ENCODE results near the gene RANBP9. TPM values are rescaled to one million over a fixed set of nuclear protein-coding genes. Genes with fewer than 3 reads are reported as not detected.

The RANBP9 gene
- total RNA-seq, 2 experiments from 2014 or later = 54.9 to 56.5 TPM

DNA sequence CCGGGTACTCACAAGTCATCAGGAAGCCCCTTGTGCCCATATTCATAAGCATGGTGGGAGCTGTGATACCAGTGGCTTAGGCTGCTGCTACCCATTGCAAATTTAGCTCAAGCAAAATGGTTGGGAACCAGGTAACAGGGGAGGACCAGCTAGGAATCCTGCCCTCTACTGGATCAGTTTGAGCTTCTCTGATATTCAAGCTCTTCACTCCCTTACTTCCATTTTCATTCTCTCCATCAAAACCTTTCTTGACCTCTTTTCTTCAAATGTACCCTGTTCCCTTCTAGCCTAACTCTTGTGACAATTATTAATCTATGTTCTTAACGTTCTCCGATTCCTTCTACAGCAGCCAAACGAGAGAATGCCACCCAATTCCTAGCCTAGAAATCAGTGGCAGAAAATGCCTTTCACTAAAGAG, 86.8 kb downstream of the RANBP9 start:
- Mint-ChIP-seq H3K27ac (peak overlapping the region; percentile 26), H3K27me3 (no peaks in the 10 kb centered on the region), H3K4me3 (no peak overlapping the region), H3K36me3 (peaks cover 41% of the 10 kb centered on the region), H3K4me1 (peaks cover 18% of the 10 kb centered on the region), H3K9me3 (no peaks in the 10 kb centered on the region)
- DNase-seq = peak; percentile 11

DNA sequence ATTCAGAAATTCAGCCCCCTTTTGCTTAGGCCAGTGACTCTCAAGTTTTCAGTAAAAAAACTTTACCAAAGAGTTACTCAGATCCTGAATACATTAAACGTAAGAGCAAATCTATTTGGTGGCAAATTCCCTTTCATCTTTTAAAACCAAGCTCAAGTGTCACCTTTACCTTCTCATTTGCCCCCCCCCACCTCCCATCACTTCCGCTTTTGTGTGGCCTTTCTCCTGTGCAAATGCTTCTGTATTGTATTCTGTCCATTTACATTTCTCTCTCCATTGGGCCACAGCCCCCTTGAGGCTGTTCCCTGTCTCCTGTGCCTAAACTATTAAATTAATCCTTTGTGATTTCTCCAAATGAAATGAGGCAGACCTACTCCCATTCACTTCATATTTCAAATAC, 94.6 kb downstream of the RANBP9 start:
- Mint-ChIP-seq H3K4me1 (peaks cover 35% of the 10 kb centered on the region), H3K36me3 (peaks cover 33% of the 10 kb centered on the region), H3K4me3 (peak overlapping the region; percentile 99), H3K27me3 (peaks cover 4% of the 10 kb centered on the region), H3K9me3 (no peaks in the 10 kb centered on the region), H3K27ac (peak overlapping the region; percentile 89)
- DNase-seq = no peak

DNA sequence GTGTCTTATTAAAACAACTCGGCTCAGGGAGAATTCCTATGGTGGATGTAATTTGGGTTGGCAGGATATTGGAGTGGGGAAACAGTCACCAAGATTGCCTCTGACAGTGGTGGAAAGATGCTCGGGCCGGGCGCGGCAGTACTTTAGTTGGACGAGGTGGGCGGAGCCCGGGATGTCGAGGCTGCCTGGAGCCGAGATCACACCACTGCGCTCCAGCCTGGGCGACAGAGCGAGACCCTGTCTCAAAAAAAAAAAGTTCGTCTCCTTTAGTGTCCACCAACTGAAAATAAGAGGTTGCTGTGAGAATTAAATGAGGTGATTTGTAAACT, 95.9 kb downstream of the RANBP9 start:
- Mint-ChIP-seq H3K27ac (peak overlapping the region; percentile 89), H3K4me3 (peak overlapping the region; percentile 99), H3K4me1 (peaks cover 44% of the 10 kb centered on the region), H3K36me3 (peaks cover 35% of the 10 kb centered on the region), H3K27me3 (peaks cover 4% of the 10 kb centered on the region), H3K9me3 (no peaks in the 10 kb centered on the region)
- DNase-seq = peak; percentile 55

DNA sequence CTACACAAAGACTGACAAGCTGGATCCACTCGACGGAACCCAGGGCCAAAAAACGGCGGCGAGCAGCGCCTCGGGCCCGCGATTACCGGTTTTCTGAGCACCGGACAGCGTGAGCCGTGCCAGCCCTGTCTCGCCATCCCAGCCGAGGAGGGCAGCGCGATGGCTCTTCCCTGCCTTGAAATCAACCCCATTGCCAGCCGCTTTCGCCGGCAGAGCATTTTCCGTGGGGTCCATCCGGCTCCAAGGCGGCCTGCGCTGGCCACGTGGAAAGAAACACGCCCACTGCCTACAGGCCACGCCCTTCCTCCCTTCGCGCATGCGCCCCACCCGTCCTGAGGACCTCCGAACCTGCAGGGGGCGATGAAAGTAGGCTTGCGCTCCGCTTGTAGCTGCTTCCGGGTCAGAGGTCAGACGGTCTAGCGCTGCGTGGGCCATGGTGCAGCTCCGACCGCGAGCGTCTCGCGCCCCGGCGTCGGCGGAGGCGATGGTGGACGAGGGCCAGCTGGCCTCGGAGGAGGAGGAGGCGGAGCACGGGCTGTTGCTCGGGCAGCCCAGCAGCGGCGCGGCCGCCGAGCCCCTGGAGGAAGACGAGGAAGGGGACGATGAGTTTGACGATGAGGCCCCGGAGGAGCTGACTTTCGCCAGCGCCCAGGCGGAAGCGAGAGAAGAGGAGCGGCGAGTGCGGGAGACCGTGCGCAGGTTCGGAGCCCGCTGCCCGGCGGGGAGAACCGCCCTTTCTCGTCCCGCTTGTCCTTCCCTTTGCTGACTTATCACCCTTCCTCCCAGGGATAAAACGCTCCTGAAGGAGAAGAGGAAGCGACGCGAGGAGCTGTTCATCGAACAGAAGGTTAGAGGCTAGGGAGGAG, 96.5 kb downstream of the RANBP9 start, which contains the start of gene NOL7:
Gene NOL7 (plus strand): TSS at position 410 of the 866 bp plus-strand sequence. CDS start 24 bp downstream, at position 434.
- H3K4me3 Mint-ChIP-seq = peak within 1 kb of the TSS; percentile 99
- peaks cover 45% of the 10 kb centered on the region for H3K4me1 Mint-ChIP-seq

DNA sequence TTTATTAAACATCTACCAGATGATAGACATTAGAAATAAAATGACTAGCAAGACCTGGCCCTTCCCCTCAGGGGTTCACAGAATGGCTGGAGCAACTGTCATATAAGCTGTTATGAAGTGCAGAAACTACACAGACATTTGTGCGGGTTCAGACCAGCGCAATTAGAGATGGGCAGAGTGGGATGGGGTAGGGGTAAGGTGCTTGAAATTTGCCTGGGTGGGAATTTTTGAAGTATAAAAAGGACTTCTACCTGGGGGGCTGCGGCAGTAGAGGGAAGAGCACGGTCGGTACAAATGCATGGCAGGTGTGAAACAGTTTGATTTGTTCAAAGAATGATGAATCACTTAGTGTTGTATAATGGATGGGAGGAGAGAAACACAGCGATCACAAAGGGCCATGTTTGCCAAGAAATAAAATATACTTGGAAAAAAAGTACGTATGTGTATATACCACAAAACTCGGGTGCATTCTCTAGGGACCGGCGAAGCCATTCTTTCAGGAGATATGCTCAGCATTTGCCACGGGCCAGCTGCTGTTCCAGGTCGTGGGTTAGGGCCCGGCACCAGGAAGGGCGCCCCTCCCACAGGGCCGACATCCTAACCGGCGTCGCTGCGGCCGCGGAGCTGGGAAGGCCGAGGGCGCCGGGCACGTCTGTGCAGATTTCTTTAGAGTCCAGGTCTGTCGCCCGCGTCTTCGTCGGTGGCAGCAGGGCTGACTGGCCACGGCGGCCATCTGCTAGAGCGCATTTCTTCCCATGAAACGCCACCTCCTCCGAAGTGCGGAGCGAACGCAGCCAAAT, 97.3 kb downstream of the RANBP9 start:
- peak; percentile 44 for DNase-seq
- H3K36me3 Mint-ChIP-seq = peaks cover 30% of the 10 kb centered on the region
- peaks cover 4% of the 10 kb centered on the region for H3K27me3 Mint-ChIP-seq
- no peaks in the 10 kb centered on the region for H3K9me3 Mint-ChIP-seq
- H3K4me3 Mint-ChIP-seq = peak overlapping the region; percentile 99
- H3K4me1 Mint-ChIP-seq = peaks cover 43% of the 10 kb centered on the region
- H3K27ac Mint-ChIP-seq = peak overlapping the region; percentile 89

More for the DNA sequence above, 96.5 kb downstream of the RANBP9 start, which contains the start of gene NOL7:
- Mint-ChIP-seq H3K27me3 (peaks cover 4% of the 10 kb centered on the region), H3K9me3 (no peaks in the 10 kb centered on the region), H3K27ac (peak within 1 kb of the TSS; percentile 89), H3K36me3 (peaks cover 35% of the 10 kb centered on the region)
- peak; percentile 97 for DNase-seq

DNA sequence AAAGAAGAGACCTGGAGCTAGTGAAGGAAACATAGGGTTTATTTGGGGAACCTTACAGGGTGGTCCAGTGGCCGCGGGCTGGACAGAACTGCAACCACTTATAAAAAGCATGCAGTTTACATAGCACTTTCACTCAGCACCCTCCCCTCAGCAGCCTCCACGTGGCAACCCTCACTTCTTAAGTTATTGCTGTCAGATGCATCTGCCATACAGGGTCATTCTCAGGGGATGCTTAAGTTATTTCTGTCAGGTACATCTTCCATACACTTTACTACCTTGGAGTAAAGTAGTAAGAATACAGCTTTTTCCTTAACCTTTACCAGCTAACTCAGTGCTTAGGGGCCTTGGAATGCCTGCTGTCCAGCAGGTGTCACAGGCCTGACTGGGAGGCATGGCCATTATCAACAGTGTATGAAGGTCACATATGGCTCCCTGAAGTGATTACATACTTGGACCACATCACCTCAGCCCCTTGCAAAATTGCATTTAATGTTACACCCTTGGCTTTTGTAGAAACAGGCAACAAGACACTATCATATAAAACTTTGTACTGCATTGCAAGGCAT, 98.5 kb downstream of the RANBP9 start:
- H3K9me3 Mint-ChIP-seq = no peaks in the 10 kb centered on the region
- H3K27ac Mint-ChIP-seq = peak overlapping the region; percentile 34
- H3K36me3 Mint-ChIP-seq = peaks cover 22% of the 10 kb centered on the region
- H3K4me3 Mint-ChIP-seq = peak overlapping the region; percentile 99
- peaks cover 4% of the 10 kb centered on the region for H3K27me3 Mint-ChIP-seq
- H3K4me1 Mint-ChIP-seq = peaks cover 39% of the 10 kb centered on the region
- no peak for DNase-seq

DNA sequence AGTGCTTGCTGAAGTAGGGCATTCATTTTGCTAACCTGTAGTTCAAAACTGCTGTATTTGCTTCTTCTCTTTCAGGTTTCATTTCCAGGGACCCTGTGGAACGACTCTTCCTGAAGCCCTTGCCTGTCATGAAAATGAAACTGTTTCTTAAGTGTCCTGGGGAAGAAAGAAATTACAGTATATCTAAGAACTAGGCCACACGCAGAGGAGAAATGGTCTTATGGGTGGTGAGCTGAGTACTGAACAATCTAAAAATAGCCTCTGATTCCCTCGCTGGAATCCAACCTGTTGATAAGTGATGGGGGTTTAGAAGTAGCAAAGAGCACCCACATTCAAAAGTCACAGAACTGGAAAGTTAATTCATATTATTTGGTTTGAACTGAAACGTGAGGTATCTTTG, 99.9 kb downstream of the RANBP9 start:
- H3K36me3 Mint-ChIP-seq = peaks cover 16% of the 10 kb centered on the region
- H3K4me3 Mint-ChIP-seq = no peak overlapping the region

DNA sequence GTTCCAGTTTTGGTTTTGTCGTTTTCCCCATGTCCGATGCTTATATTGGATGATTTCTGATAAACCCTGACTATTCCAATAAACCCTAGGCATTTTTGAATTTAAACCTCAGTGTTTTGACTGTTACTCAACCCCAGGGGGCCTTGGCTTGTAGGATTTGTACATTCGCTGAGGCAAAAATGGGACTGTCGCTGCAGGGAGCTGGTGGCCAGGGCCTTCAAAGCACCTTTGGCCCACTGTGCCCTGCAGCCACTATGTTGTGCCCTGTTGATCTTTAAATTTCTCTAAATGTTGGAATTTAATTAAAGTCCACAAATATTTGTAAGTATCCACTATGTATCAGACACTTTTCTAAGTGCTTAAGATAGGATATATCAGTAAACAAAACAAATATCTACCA, 106.0 kb downstream of the RANBP9 start:
- H3K27ac Mint-ChIP-seq = no peak overlapping the region
- peaks cover 18% of the 10 kb centered on the region for H3K36me3 Mint-ChIP-seq
- no peaks in the 10 kb centered on the region for H3K27me3 Mint-ChIP-seq
- H3K9me3 Mint-ChIP-seq = no peaks in the 10 kb centered on the region
- no peak overlapping the region for H3K4me3 Mint-ChIP-seq
- DNase-seq = no peak
- no peaks in the 10 kb centered on the region for H3K4me1 Mint-ChIP-seq

More for the DNA sequence above, 99.9 kb downstream of the RANBP9 start:
- Mint-ChIP-seq H3K27ac (peak overlapping the region; percentile 73), H3K9me3 (no peaks in the 10 kb centered on the region), H3K4me1 (peaks cover 30% of the 10 kb centered on the region), H3K27me3 (peaks cover 4% of the 10 kb centered on the region)
- DNase-seq = no peak

DNA sequence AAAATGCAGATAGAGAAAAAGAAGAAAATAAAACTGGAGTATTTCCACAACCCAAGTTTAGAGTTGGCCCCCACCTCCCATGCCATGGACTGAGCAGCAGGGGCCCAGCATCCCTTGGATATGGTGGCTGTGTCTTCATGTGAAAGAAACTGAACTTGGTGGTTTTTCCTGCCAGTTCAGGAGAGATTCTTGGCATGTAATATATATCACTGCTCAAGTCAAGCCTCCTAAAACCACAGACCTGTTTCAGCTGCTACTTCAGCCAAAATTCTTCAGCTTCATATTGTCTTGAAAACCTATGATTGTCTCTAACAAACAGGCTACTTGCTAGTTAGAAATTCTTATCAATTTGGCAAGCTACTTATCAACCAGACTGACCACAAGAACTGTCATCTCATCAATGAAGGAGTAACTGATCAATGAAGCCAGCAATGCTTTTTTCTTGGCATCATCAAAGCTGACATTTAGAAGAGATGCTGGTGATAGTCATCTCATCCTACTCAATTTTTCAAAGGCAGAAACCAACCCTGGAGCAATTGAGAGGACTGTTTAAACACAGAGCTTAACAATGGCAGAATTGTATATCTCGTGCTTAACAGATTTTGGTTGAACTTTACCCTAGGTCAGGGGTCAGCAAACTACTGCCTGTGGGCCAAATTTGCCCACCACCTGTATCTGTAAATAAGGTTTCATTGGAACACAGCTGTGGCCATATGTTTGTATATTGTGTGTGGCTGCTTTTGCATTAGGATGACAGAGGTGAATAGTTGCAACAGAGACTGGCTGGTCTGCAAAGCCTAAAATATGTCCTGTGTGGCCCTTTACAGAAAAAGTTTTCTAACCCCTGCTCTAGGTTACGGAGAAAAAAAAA, 106.9 kb downstream of the RANBP9 start:
- H3K27ac Mint-ChIP-seq = no peak overlapping the region
- no peak for DNase-seq
- H3K9me3 Mint-ChIP-seq = no peaks in the 10 kb centered on the region
- no peaks in the 10 kb centered on the region for H3K4me1 Mint-ChIP-seq
- H3K36me3 Mint-ChIP-seq = peaks cover 18% of the 10 kb centered on the region
- H3K27me3 Mint-ChIP-seq = no peaks in the 10 kb centered on the region
- H3K4me3 Mint-ChIP-seq = no peak overlapping the region

DNA sequence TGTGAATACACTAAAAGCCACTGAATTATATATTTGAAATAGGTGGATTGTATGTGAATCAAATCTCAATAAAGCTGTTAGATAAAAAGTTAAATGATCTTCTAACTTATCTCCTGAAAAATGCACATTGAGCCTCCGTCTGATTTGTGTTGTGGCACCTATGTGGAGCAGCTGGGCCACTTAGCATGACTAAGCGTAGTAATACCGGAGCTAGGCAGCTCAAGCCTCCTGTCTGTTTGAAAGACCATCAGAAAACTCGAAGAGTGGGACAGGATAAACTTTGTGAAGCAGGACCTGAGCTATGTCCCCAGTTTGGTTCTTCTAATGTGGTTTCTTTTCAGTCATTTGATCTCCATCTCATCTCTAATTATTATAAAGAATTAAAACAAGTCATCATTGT, 107.5 kb downstream of the RANBP9 start:
- H3K36me3 Mint-ChIP-seq = peaks cover 18% of the 10 kb centered on the region
- no peak overlapping the region for H3K4me3 Mint-ChIP-seq

DNA sequence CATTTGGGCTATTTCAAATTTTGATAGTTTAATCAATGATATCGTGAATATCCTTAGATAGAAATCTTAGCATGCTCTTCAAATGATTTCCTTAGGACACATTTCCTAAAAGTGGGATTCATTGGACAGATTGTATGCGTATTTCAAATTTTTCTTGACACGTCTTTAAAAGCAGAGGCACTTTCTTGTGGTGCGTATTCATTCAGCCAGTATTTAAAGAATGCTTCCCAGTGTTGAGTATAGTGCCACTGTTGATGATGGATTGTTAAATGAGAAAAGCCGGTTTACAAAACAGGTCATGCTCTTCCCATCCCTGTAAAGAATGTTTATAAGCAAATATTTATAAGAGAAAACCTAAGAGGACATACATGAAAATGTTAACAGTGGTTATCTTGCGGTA, 111.6 kb downstream of the RANBP9 start:
- H3K9me3 Mint-ChIP-seq = no peaks in the 10 kb centered on the region
- no peaks in the 10 kb centered on the region for H3K27me3 Mint-ChIP-seq
- DNase-seq = no peak
- H3K27ac Mint-ChIP-seq = no peak overlapping the region
- H3K36me3 Mint-ChIP-seq = peaks cover 17% of the 10 kb centered on the region
- peaks cover 7% of the 10 kb centered on the region for H3K4me1 Mint-ChIP-seq
- H3K4me3 Mint-ChIP-seq = no peak overlapping the region

More for the DNA sequence above, 107.5 kb downstream of the RANBP9 start:
- H3K4me1 Mint-ChIP-seq = no peaks in the 10 kb centered on the region
- H3K27me3 Mint-ChIP-seq = no peaks in the 10 kb centered on the region
- no peaks in the 10 kb centered on the region for H3K9me3 Mint-ChIP-seq
- H3K27ac Mint-ChIP-seq = no peak overlapping the region
- no peak for DNase-seq

DNA sequence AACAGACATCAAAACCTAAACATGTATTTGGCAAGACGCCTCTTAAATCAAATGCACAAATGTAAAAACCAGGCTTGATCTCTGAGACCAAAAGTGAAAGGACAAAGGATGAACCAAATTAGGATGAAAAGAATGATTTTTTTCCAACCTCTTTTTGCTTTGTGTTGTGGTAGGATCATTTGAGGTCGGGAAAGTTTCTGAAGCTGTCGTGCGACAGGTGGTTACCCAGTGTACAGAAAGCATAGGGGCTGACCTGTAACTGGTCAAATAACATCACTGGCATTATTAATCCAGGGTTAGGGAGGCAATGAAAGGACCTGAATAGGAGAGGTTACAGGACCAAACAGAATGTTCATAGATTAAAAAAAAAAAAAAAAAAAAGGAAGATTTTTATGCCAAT, 114.6 kb downstream of the RANBP9 start:
- no peaks in the 10 kb centered on the region for H3K9me3 Mint-ChIP-seq
- H3K36me3 Mint-ChIP-seq = peaks cover 15% of the 10 kb centered on the region
- no peaks in the 10 kb centered on the region for H3K27me3 Mint-ChIP-seq
- no peak for DNase-seq
- no peak overlapping the region for H3K4me3 Mint-ChIP-seq
- peaks cover 7% of the 10 kb centered on the region for H3K4me1 Mint-ChIP-seq
- H3K27ac Mint-ChIP-seq = no peak overlapping the region

DNA sequence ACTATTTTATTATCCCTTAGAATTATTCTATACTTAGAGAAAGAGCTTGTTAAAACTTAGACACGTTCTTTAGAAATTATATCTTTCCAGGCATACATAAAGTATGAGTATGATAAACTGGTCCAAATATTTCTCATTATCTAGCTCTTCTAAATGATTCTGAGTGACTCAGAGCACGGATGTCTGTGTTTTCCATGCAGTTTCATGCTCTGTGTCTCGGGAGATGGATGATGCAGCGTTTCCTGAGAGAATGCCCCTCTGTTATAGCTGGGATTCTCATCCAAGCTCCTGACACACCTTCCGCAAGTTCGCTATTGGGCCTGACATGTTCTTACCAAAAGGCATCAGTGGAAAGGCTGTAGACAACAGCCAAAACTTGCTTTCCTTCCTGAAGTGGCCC, 117.9 kb downstream of the RANBP9 start:
- Mint-ChIP-seq H3K27ac (no peak overlapping the region), H3K36me3 (peaks cover 10% of the 10 kb centered on the region), H3K4me3 (no peak overlapping the region), H3K9me3 (no peaks in the 10 kb centered on the region), H3K27me3 (no peaks in the 10 kb centered on the region), H3K4me1 (peaks cover 7% of the 10 kb centered on the region)
- DNase-seq = no peak

DNA sequence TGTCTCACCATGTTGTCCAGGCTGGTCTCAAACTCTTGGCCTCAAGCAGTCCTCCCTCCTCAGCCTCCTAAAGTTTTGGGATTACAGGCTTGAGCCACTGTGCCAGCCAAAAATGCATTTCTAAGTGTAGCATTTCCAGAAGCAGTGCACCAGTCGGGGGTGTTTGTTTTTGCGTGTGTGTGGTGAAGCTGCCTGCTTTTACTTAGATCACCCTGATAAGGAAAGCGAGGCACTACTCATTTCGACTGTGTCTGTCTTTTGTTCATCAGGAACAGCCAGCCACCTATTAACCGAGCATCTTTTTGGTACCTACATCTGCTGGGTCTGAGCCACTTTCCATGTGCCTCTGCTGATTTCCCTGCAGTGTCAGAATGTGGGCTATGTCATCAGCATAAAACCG, 118.5 kb downstream of the RANBP9 start:
- Mint-ChIP-seq H3K4me1 (peaks cover 7% of the 10 kb centered on the region), H3K27ac (no peak overlapping the region), H3K36me3 (peaks cover 8% of the 10 kb centered on the region), H3K4me3 (no peak overlapping the region), H3K9me3 (no peaks in the 10 kb centered on the region), H3K27me3 (no peaks in the 10 kb centered on the region)
- no peak for DNase-seq
